Islet precursor cell (in vitro differentiated cells): ENCODE measurements around the gene VPS13D.
"Not testable (repeated sequence)": the region's sequence is repeated elsewhere in the genome, so short reads cannot be mapped to it uniquely, and the experiment has no call there.

Source experiments
- DNase-seq: peaks from one replicate; pipeline ENCODE4 v3.0.0-alpha.2; 2018

VPS13D gene

DNA sequence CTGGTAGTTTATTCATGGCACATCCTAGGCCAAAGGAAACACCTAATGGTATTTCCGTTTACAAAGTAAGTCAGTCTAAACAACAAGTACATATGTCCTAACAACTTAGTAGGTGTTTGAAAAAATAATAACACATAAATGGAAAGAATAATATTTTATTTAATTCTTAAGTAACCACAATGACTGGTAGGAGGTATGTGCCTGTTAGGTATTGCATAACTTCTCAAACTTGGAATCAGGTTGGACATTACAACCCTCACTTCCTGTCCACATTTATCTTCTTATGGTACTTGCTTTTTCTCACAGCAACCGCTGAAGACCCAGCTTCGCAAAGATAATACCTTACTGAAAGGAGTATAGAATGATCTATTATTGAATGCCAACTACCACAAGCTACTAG lies 64.2 kb downstream of the VPS13D start:
- DNase-seq, result no peak

DNA sequence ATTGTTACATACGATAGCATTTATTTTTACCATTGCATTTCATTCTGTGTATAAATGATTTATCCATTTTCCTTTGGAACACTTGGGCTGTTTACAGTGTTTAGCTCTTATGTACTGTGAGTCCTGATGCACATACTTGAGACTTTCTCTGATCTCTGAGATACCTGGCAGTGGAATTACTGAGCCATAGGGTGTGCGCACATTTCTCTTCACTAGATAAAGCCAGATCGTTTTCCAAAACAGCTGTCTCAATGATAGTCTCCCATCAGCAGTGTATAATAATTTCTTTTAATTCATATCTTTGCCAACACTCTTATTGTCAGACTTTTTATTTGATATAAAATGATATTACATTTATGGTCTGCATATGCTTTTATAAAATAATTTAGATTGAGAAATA lies 66.2 kb downstream of the VPS13D start:
- no peak for DNase-seq

DNA sequence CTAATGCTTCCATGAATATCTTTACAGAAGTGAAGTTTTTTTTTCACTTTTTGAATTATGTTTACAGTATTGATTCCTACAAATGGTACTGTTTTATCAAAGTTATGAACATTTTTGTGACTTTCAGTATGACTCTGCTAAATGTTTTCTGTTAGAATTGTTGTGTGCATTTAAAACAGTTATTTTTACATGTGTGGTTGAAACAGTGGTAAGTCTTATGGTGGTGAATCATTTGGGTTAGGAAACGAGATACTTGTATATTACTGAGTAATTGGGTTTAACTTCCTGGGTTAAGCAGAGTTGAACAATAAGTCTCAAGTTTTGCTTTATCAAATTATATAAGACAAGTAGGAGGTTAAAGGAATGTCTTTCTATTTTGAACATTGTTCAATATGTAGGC lies 66.8 kb downstream of the VPS13D start:
- no peak for DNase-seq

DNA sequence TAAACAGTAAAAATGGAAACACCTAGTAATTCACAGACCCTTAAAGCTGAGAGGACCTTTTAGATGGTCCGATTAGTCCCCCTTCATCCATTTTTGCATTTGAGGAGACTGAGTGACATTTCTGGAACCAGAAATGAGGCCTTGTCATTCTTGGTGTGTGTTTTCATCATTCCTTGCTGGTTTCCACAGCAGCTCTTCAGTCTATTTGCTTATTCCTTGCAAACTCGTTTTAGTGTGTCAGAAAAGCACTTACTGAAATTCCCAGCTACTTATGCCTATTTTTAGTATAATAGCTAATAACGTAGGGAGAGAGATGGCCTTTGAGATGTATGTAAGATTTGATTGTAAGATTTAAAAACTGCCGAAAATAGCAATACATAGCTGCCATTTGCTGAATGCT lies 70.9 kb downstream of the VPS13D start:
- DNase-seq, result no peak

DNA sequence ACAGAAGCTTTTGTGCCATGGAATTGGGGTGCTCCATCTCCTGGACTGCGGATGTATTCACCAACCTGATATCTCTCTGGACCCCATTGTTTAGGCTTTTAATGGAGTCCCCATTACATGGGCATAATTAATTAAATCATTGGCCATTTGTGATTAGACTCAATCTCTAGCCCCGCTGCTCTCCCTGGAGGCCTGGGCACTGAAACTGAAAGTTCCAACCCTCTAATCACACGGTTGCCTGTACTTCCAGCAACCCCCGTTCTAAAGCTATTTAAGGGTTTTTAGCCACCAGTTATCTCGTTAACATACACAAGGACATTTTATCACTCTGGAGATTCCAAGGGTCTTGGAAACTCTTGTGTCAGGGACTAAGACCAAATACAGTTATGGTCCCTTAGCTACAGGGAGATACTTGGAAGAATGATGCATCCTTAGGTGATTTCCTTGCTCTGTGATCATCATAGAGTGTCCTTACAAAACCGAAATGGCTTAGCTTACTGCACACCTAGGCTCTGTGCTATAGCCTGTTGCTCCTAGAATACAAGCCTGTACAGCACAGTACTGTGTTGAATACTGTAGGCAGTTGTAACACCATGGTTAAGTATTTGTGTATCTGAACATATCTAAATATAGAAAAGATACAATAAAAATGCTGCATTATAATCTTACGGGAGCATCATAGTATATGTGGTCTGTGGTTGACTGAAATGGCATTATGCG lies 71.8 kb downstream of the VPS13D start:
- DNase-seq, result no peak

DNA sequence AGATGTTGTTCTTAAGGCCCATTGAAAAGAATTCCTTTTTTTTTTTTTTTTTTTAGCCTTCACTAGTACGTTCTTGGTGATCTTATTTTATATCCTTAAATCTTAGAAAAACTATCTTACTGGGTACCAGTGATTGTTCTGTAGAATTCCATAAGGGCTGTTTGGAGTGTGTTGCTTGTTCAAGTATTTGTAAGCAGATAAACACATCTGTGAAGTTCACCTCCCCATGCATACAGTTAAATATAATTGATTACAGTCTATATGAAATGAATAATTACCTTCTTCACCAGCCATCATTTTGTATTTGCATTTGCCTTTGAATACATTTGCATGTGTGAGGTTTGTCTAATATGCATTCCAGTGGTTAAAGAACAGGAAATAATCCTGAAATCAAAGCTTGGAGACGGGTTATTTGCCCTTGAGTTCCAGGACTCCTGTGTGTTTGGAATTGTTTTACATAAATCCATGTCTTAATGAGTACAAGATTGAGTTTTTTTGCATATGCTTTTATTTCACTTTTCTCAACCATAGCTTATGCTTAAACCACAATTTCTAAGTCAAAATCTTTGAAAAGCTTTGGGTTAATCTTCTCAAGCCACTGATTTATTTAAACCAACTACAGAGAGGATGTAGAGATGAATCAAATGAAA lies 73.1 kb downstream of the VPS13D start:
- DNase-seq, result no peak

DNA sequence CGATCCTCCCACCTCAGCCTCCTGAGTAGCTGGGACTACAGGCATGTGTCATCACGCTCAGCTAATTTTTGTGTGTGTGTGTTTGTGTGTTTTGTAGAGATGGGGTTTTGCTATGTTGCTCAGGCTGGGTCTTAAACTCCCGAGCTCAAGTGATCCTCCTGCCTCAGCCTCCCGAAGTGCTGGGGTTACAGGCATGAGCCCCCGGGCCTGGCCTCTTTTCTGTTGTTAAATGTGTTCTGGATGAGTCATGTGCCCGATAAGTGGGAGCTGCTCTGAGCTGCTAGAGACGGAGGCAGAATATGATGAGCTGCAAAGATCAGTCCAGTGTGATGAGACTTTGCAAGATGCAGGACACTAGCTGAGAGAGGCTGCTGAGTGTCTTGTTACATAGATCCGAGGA lies 75.5 kb downstream of the VPS13D start:
- DNase-seq, result no peak

DNA sequence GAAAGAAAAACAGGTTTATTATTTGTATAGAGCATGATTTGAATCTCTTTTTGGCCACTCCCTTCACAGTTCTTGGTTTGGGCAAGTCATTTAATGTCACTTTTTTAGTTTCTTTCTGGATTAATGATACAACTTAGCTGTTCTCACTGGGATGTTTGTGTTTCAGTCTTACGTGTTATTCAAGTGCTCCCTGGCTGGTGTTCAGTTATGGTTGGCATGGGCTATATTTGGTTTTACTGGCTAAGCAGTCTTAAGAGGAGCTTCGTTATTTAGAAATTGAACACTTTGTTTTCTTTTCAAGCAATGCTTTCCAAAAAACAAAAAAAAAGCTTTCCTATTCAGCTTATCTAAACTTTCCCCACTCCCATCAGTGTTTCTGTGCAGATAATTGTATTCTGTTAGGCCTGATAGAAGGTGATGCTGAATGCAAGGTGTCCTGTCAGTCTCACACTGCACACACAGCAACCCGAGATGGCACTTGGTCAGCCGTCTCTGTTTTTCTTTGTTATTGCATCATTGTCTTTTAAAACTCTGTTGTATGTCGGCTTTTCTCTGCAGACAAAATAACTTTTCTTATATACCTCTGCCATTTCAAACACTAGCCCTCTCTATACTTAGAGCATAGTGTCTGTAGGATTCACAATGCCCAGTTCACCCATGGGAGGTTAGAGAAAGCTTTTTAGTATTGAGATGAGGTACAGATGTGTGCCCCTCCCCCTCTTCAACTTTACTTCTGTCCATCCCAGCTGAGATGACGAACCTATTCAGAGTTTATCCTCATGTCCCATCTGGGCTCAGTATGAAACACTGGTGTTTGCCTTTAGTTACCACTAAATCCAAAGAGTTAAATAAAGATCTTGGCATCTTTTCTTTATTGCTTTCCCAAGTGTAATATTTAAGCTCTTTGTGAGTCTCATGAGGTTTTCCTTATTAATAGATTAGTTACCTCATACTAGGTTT lies 80.2 kb downstream of the VPS13D start:
- no peak for DNase-seq

DNA sequence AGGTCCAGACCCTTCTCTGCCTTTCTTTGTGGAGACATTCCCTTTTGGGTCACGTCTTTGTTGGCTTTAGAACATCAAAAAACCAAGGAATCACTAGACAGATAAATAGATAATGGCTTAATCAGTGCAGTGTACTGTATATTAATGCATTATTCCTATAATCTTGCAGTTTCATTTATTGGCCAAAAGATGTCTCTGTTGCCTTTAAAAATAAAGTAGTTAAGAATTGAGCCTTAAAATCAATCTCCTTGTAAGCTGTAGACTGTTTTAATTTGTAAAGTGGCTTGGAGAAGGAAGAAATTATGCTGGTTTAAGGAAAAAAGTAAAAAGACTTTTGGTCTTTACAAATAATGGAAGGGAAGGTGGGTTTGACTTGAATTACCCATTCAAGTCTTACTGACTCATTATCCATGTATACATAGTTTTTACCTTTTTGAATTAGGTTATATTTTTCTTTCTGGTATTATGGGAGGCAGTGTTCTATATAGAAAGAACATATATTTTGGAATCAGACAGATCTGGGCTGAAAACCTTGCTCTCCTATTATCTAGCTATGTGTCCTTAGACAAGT lies 84.6 kb downstream of the VPS13D start:
- no peak for DNase-seq

DNA sequence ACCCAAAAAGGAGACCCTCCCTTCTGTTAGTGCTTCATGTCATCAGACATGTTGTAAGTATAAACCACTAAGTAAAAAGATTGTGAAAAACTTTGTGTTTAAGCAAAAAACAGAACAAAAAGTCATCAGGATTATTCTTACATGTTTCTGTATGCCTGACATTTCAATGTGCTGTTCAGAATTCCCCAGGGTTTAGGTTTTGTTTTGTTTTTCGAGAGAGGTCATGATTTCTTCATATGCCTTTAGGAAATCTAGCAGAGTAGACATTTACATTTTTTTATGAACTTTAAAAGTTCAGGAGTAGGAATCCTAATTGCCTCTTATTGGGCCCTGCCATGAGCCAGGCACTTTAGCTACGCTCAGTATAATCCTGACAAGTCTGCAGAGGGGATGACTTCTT lies 85.3 kb downstream of the VPS13D start:
- no peak for DNase-seq

DNA sequence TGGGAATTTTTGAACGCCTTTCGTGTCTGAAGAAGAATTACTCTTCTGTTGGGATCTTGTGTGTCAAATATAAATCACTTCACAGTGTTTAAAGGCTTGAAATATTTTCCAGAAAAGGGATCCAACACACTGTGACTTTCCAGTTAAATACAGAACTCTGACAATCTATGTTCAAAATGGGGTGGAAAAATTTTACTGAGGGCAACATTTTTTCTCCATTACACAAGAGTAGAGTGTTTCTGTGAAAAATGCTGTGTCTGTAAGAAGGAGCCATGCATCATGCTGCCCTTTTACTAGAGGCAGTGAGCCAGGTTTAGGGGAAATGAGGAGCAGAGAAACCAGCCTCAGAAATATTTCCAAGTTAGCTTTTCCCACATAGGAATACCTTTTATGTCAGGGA lies 86.5 kb downstream of the VPS13D start:
- no peak for DNase-seq

DNA sequence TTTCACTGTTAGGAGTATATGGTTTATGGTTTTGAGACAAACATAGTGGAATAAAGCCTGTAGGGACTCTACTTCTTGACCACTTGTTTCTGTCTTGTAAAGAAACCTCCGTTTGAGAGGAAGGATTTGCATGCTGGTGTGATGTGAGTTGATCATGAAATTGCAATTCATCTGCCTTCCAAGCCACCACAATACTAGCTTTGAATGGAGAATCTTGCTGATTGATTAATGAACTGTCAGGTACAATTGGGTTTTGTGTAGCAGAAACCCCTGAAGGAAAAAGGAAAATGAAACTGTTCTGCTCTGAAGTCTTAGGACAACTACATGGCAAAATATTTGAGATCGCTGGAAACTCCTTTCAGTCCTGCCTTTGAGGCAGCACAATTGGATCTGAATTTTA lies 90.7 kb downstream of the VPS13D start:
- DNase-seq, result no peak

DNA sequence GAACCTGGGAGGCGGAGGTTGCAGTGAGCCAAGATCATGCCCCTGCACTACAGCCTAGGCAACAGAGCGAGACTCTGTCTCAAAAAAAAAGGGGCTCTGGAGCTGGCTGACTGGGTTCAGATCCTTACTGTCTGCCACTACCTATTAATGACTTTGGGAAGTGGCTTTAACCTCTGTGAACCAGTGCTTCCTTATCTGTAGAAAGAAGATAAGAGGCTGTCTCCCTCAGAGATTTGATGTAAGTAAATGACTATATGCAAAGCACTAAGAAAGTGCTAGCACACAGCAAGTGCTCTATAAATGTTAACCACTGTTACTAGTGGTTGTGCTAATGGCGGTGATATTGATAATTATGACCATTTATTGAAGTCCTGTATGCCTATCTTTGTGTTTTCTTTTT lies 94.6 kb downstream of the VPS13D start:
- no peak for DNase-seq

DNA sequence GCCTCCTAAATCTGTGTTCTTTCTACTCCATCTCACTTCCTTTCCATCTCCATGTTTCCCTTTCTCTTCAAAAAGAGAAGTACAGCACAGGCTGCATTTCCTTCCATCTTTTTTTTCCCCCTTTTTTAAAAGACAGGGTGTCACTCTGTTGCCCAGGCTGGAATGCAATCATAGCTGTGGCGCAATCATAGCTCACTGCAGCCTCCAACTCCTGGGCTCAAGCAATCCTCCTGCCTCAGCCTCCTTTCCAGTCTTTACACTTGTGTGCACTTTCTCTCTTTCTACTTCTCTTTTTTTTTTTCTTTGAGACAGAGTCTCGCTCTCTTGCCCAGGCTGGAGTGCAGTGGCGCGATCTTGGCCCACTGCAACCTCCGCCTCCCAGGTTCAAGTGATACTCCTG lies 95.1 kb downstream of the VPS13D start:
- DNase-seq, result not testable (repeated sequence)

DNA sequence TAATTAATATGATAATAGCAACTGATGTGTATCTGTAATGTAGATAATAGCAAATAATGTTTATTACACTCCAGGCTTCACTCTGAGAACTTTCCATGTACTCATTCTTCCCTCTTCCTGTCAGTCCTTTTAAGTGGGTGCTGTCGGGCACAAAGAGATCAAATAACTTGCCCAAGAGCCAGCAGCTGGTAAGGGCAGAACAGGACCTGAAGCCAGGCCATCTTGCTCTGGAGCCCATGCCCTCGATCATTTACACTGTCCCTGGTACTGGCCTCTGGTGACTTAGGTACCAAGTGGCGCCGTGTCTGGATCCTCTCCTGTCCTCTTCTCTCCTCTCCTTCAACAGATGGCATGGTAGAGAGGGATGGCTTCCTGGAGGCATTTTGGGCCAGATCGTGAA lies 97.2 kb downstream of the VPS13D start:
- no peak for DNase-seq

DNA sequence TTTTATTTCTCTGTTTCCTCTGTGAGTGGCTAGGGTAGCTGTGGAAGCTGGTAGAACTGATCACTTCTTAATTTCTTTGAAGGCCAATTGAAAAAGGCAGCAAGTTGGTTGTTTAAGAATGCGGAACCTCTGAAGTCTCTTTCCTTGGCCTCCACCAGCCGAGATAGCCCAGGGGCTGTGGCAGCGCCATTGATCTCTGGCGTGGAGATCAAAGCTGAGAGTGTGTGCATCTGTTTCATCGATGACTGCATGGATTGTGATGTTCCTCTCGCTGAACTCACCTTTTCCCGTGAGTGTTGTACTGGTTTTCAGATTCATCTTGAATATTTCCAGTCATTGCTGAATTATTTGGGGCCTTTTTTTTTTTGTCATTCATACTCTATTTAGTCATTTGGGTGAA lies 97.7 kb downstream of the VPS13D start:
- no peak for DNase-seq

DNA sequence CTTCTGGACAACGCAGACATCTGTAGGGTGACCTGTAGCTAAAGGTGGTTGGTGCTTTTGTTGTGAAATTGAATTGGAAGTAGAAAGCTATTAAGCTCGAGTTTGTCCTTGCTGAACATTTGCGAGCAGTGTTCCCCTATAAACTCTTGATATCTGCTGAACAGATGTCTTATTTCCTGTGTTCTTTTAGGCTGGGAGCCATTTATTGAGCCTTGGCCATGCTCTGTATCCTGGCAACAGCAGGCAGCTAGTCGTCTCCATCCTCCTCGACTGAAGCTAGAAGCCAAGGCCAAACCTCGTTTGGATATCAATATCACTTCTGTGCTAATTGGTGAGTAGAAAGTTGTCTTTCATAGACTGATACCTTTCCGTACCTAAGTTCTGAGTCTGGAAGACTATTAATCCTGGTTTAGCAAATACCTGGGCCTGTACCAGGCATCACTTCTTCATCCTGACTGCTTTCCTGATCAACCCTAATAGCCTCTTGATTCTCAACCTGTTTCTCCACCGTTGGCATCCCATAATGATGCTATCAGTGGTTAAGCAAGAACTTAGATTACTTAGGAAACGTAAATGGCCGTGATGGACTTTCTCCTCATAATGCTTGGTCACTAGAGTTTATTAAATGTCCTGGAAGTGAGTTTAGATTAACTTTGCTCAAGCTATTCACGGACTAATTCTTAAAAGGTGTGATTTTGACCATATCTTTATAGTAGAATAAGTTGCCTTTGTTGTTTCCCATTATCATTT lies 103.4 kb downstream of the VPS13D start:
- no peak for DNase-seq

DNA sequence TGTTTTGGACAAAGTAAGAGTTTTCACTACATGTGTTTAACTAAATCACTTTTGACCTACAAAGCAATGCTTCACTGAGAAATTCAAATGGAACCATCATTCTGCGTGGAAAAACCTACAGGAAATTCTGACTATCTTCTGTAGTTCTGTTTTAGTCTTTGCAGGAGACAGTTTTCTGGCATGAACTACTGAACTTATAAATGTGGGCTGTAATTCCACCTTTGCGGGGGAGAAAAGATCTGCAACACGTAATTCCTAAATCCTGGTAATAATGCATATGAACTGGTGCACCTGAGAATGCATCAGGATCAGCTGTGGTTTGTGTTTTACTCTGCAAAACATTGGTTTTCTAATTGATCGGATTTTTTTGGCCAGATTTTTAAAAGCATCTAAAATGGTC lies 106.0 kb downstream of the VPS13D start:
- DNase-seq, result no peak

DNA sequence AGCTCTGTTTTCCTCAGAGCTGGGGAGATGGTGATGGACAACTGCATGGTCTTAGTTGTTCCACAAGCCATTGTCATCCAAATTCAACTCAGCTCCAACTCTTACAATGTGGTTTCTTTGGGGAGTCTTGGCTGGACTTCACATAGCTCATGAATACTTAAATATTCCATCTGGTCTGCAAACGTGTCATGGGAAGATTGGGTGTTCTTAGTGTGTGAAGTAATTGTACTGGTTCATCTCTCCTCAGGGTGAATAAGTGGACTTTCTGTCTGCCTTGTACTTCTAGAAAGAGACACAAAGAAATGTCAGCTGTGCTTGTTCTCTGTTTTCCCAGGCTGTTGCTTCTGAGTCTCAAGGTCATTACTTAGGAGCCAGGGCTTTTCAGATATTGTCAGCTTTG lies 106.6 kb downstream of the VPS13D start:
- no peak for DNase-seq

DNA sequence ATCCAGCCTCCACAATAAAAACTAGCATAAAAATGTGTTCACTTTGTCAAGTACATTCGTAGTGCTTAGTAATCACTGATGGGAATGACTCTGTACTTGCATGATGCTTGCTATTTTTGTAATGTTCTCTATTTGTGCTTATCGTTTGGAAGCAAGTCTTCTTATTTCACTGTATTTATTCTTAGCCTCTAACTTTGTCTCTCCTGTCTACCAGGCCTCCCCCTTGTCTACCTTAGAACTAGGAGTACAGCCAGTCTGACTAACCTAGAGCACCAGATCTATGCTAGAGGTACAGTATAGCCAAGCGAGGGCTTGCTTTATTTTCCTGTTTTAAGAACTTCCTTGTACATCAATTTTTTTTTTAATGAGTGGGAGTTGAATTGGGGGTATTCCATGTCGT lies 108.2 kb downstream of the VPS13D start:
- DNase-seq, result no peak

DNA sequence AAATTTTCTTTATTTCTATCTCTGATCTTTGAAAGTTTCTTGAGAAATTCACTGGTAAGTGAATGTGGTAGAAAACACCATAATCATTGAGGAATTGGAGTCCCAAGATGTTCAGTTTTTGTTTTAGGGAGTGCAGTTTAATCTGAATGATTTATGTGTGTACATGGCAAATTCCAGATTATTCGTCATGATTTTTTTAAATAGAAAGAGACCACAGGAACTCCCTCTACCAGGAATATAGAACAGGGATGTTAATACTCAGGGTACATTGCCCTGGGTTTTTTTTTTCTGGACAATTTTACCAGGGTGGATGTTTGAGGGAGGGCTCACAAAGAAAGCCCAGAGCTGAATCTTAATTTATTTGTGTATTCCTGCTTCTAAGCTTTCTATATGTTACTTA lies 109.0 kb downstream of the VPS13D start:
- DNase-seq, result no peak

DNA sequence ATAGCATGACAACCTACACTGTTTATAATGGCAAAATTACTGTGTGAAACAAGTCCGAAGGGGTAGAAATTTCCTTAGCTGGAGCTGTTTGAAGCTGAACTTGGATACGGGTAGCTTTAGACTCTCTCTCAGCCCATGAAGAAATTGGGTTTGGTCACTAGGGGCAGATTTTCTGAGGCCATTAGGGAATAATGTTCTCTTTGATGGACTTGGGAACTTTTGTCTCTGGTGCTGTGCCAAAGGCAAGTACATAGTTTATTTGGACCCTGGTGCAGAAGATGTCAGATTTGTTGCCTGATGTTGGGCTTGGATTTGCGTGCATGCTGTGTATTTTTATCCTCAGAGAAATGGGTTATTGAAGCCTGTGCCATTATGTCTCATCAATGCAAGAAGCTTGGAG lies 109.6 kb downstream of the VPS13D start:
- no peak for DNase-seq
